CD4-positive, alpha-beta memory T cell (primary cell): ENCODE measurements around the gene ZNF346. TPM values are rescaled to one million over a fixed set of nuclear protein-coding genes. Genes with fewer than 3 reads are reported as not detected.
"Not testable (repeated sequence)": the region's sequence is repeated elsewhere in the genome, so short reads cannot be mapped to it uniquely, and the experiment has no call there.

Source experiments
- CTCF ChIA-PET: fragments of 350-600 bp; sonication (Branson Sonifier 250); formaldehyde crosslinking; loops from one replicate; lab custom pipeline; 2021; ENCODE audit warnings: inconsistent platforms; ENCODE audit not compliant: partially characterized antibody; lab: Charles Lee
- POLR2A ChIA-PET: fragments of 350-600 bp; sonication (Branson Sonifier 250); formaldehyde crosslinking; loops from one replicate; lab custom pipeline; 2021; ENCODE audit not compliant: partially characterized antibody; lab: Charles Lee
- DNase-seq, 5 donors: peaks; one replicate each; pipeline versions ENCODE4 v3.0.0 to v3.0.0-alpha.2; 2020 to 2022; ENCODE audit warnings: mixed read lengths in 1 of 5
- H3K27ac ChIP-seq: one replicate; pipeline ENCODE4 v1.7.0; 2013; ENCODE audit warnings: low read depth, low read length
- H3K27me3 ChIP-seq: 2 replicates; pipeline ENCODE4 v1.7.0; 2013; ENCODE audit warnings: mild to moderate bottlenecking, low read length, moderate library complexity; ENCODE audit not compliant: insufficient read depth
- H3K36me3 ChIP-seq: 2 replicates; pipeline ENCODE4 v1.7.0; 2013; ENCODE audit warnings: mild to moderate bottlenecking, low read length, moderate library complexity; ENCODE audit not compliant: insufficient read depth
- H3K4me1 ChIP-seq: 2 replicates; pipeline ENCODE4 v1.7.0; 2013; ENCODE audit warnings: mild to moderate bottlenecking, low read length, moderate library complexity; ENCODE audit not compliant: insufficient read depth
- H3K4me3 ChIP-seq, 2 donors: one replicate each; pipeline ENCODE4 v1.7.0; 2013; ENCODE audit warnings: low read length in 2 of 2, mild to moderate bottlenecking in 1 of 2
- H3K9me3 ChIP-seq, 2 donors: one replicate each; pipeline ENCODE4 v1.7.0; 2013; ENCODE audit warnings: low read length in 2 of 2, control low read depth in 1 of 2; ENCODE audit not compliant: control insufficient read depth in 1 of 2
- H3K27ac Mint-ChIP-seq, 7 donors: one replicate each; pipeline ENCODE4 v1.8.0; 2020 to 2021; ENCODE audit warnings: mixed read lengths in 7 of 7, mild to moderate bottlenecking in 6 of 7, inconsistent platforms in 3 of 7, moderate library complexity in 3 of 7
- H3K27me3 Mint-ChIP-seq, 2 donors: one replicate each; pipeline ENCODE4 v1.8.0; 2020 to 2021; ENCODE audit warnings: mixed read lengths in 2 of 2
- H3K36me3 Mint-ChIP-seq, 2 donors: one replicate each; pipeline ENCODE4 v1.8.0; 2020 to 2021; ENCODE audit warnings: mixed read lengths in 2 of 2, inconsistent platforms in 1 of 2, mild to moderate bottlenecking in 1 of 2
- H3K4me1 Mint-ChIP-seq, 4 donors: one replicate each; pipeline ENCODE4 v1.8.0; 2020 to 2021; ENCODE audit warnings: mixed read lengths in 4 of 4, mild to moderate bottlenecking in 1 of 4
- H3K4me3 Mint-ChIP-seq, 8 donors: one replicate each; pipeline ENCODE4 v1.8.0; 2020 to 2021; ENCODE audit warnings: mixed read lengths in 8 of 8, mild to moderate bottlenecking in 7 of 8, moderate library complexity in 6 of 8, inconsistent platforms in 3 of 8
- H3K9me3 Mint-ChIP-seq, 8 donors: one replicate each; pipeline ENCODE4 v1.8.0; 2020 to 2021; ENCODE audit warnings: mixed read lengths in 8 of 8, mild to moderate bottlenecking in 5 of 8, inconsistent platforms in 3 of 8, moderate library complexity in 1 of 8
- intact Hi-C: fragments of 100-400 bp; cut with micrococcal nuclease; formaldehyde crosslinking; loops from one replicate; pipeline ENCODE4 v1.15.1; 2023
- polyA plus RNA-seq, 2 donors: library from polyadenylated mRNA; unstranded; fragments of 300-500 nt; fragmentation: Illumina TruSeq; gene quantifications; one replicate each; pipeline ENCODE4 v1.2.3, GENCODE V29; 2021
- total RNA-seq, 2 experiments: library from RNA; stranded (reverse); gene quantifications; one replicate each; pipeline ENCODE4 v1.2.3, GENCODE V29; 2021

The ZNF346 gene
- total and polyA plus RNA-seq, 4 experiments from 2014 or later: 7.3 to 29.1 (median 21.4) TPM

DNA sequence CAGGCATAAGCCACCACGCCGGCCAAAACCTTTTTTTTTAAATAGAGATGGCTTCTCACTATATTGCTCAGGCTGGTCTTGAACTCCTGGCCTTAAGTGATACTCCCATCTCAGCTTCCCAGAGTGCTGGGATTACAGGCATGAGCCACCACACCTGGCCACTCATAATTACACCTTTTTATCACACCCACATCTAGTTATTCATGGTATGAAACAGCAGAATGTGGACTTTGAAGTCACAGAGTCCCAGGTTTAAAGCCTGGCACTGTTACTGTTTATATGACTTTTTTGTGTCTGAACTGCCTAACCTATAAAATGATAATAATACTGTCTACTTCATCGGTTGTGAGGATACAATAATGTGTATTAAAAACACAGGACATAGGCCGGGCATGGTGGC, 23.1 kb downstream of the ZNF346 start:
- Histone ChIP-seq H3K27me3 (no peaks in the 10 kb centered on the region), H3K9me3 (no peaks in the 10 kb centered on the region), H3K4me1 (no peaks in the 10 kb centered on the region), H3K36me3 (peaks cover 35% of the 10 kb centered on the region), H3K27ac (no peak overlapping the region), H3K4me3 (no peak overlapping the region)
- no peak overlapping the region for H3K27ac Mint-ChIP-seq
- POLR2A ChIA-PET: no interaction called here
- peaks cover 0 to 3% (median 0%) of the 10 kb centered on the region in 4 donors for H3K4me1 Mint-ChIP-seq
- intact Hi-C loops: no loop called here
- no peak for DNase-seq
- peaks cover 26 to 65% of the 10 kb centered on the region in 2 donors for H3K36me3 Mint-ChIP-seq
- CTCF ChIA-PET: no interaction called here
- no peaks in the 10 kb centered on the region for H3K9me3 Mint-ChIP-seq
- H3K27me3 Mint-ChIP-seq: no peaks in the 10 kb centered on the region
- no peak overlapping the region for H3K4me3 Mint-ChIP-seq

DNA sequence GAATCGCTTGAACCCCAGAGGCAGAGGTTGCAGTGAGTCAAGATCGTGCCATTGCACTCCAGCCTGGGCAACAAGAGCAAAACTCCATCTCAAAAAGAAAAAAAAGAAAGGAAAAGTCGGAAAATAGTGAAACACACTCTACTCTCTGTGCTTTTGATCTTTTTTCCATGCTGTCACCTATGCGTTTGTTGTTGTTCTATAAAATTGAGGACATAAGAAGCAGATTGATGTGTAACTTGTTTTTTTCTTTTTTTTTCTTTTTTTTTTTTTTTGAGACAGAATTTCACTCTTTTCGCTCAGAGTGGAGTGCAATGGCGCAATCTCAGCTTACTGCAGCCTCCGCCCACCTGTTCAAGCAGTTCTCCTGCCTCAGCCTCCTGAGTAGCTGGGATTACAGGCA, 26.0 kb downstream of the ZNF346 start:
- DNase-seq, H3K4me3 ChIP-seq, intact Hi-C loops, H3K9me3 ChIP-seq, H3K27me3 Mint-ChIP-seq, POLR2A ChIA-PET, H3K27me3 ChIP-seq, H3K27ac Mint-ChIP-seq, H3K4me1 ChIP-seq, H3K9me3 Mint-ChIP-seq, H3K4me1 Mint-ChIP-seq, H3K4me3 Mint-ChIP-seq, H3K27ac ChIP-seq: not testable (repeated sequence)
- peaks cover 34% of the 10 kb centered on the region for H3K36me3 ChIP-seq
- H3K36me3 Mint-ChIP-seq: peaks cover 29 to 58% of the 10 kb centered on the region in 2 donors
- CTCF ChIA-PET: interaction anchor here (0.7 kb wide), 1 partner anchor 22 kb away, joined by 3 read pairs; no protein-coding TSS in a partner anchor

DNA sequence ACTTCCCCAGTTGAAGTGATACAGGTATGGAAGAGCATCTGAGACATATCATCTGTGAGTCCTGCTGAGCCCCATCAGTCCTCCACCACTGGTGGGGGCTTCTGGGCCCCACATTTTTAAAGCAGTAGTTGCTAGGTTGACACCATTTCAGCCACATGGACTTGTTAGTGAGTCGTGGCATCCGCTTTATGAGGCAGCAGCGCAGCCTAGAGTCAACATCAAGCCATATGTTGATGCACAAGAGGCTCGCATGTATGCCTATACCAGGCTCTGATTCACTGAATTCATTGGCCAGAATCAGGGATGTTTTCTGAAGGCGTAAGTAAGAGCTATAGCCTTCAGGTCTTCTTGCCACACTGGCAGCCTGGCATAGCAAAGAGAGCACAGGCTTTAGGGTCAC, 26.8 kb downstream of the ZNF346 start:
- no peak for DNase-seq
- intact Hi-C loops: no loop called here
- CTCF ChIA-PET: interaction anchor here (0.7 kb wide), 1 partner anchor 21 kb away, joined by 3 read pairs; no protein-coding TSS in a partner anchor
- peaks cover 32 to 54% of the 10 kb centered on the region in 2 donors for H3K36me3 Mint-ChIP-seq
- POLR2A ChIA-PET: no interaction called here
- H3K9me3 Mint-ChIP-seq: no peaks in the 10 kb centered on the region
- no peaks in the 10 kb centered on the region for H3K4me1 ChIP-seq
- H3K27ac Mint-ChIP-seq: no peak overlapping the region
- peaks cover 32% of the 10 kb centered on the region for H3K36me3 ChIP-seq
- H3K27me3 ChIP-seq: no peaks in the 10 kb centered on the region
- no peaks in the 10 kb centered on the region for H3K9me3 ChIP-seq
- H3K27ac ChIP-seq: no peak overlapping the region
- H3K4me1 Mint-ChIP-seq: peaks cover 0 to 3% (median 0%) of the 10 kb centered on the region in 4 donors
- no peak overlapping the region for H3K4me3 Mint-ChIP-seq
- no peak overlapping the region for H3K4me3 ChIP-seq
- H3K27me3 Mint-ChIP-seq: no peaks in the 10 kb centered on the region

DNA sequence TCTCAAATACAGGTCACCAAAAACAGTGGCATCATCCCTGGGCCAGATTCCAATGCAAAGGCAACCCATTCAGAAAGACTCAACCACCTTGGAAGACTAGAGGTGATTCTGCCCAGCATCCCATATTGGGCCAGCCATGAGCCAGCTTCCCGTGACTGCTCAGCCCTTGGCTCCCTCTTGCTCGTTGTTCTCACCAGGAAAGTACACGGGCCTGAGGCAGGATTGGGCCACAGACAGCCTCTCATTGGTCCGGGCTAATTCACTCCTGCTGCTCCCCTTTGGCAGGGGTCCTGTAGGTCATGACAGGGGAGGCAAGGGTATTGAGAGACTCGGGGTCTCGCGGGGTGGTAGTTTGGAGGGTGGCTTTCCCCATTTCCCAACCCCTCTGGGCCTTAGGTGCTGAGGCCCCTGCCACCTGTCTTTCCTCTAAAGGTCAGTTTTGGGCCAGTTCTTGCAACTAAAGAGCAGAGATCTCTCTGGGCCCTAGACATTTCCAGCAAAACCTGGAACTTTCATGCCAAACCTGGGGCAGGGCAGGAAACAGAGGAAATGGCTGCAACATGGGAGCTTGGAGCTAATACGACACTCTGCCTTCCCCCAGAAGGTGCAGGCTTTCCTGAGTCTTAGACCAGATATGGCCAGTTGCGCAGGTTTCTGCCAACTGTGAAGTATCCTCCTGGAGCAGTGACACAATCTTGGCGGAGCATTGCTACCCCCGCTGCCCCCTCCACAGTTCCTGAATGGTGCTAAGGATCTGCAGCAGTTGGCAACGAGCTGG, 42.2 kb downstream of the ZNF346 start:
- POLR2A ChIA-PET: no interaction called here
- no peaks in the 10 kb centered on the region for H3K4me1 Mint-ChIP-seq
- intact Hi-C loops: no loop called here
- no peak overlapping the region for H3K27ac ChIP-seq
- H3K4me3 ChIP-seq: no peak overlapping the region
- no peaks in the 10 kb centered on the region for H3K9me3 Mint-ChIP-seq
- no peaks in the 10 kb centered on the region for H3K4me1 ChIP-seq
- no peak overlapping the region for H3K4me3 Mint-ChIP-seq
- CTCF ChIA-PET: interaction anchor here (1.9 kb wide), 1 partner anchor 9 kb away, joined by 10 read pairs; no protein-coding TSS in a partner anchor
- no peaks in the 10 kb centered on the region for H3K27me3 Mint-ChIP-seq
- H3K27me3 ChIP-seq: no peaks in the 10 kb centered on the region
- H3K36me3 Mint-ChIP-seq: peaks cover 21 to 49% of the 10 kb centered on the region in 2 donors
- no peaks in the 10 kb centered on the region for H3K9me3 ChIP-seq
- H3K36me3 ChIP-seq: peaks cover 23% of the 10 kb centered on the region
- no peak for DNase-seq
- H3K27ac Mint-ChIP-seq: no peak overlapping the region

DNA sequence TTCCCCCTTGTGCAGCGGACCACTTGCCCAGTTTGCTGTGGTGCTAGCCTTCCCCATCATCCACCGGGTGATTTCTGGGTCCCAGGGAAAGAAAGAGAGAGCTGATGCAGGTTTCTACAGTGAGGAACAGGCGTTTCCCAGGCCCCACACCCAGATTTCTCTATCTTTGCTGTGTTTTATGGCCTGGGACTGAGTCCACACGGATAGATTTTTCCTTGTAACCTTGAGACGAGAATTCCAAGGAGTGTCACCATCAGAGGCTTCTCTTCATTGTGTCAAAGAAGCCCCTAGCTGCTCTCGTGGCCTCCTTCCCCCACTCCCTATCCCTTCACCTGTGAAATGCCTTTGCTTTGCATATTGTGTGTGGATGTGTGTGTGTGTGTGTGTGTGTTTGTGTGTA, 43.0 kb downstream of the ZNF346 start:
- no peaks in the 10 kb centered on the region for H3K27me3 Mint-ChIP-seq
- Histone ChIP-seq H3K4me3 (no peak overlapping the region), H3K27me3 (no peaks in the 10 kb centered on the region), H3K9me3 (no peaks in the 10 kb centered on the region), H3K27ac (no peak overlapping the region), H3K36me3 (peaks cover 23% of the 10 kb centered on the region), H3K4me1 (no peaks in the 10 kb centered on the region)
- peak overlapping the region in 2 of 7 donors; percentile 53 to 61 for H3K27ac Mint-ChIP-seq
- DNase-seq: no peak
- H3K4me3 Mint-ChIP-seq: no peak overlapping the region
- CTCF ChIA-PET: interaction anchor here (0.9 to 1.9 kb wide), 2 partner anchors 8 to 47 kb away, joined by 3 to 10 read pairs; no protein-coding TSS in a partner anchor
- H3K36me3 Mint-ChIP-seq: peaks cover 19 to 46% of the 10 kb centered on the region in 2 donors
- intact Hi-C loops: no loop called here
- POLR2A ChIA-PET: no interaction called here
- H3K9me3 Mint-ChIP-seq: no peaks in the 10 kb centered on the region
- no peaks in the 10 kb centered on the region for H3K4me1 Mint-ChIP-seq

GRCh38 chr5:177066224-177066623, 43.7 kb downstream of the ZNF346 start:
- Mint-ChIP-seq H3K9me3 (no peaks in the 10 kb centered on the region), H3K4me3 (no peak overlapping the region), H3K36me3 (peaks cover 19 to 46% of the 10 kb centered on the region in 2 donors), H3K4me1 (no peaks in the 10 kb centered on the region), H3K27ac (peak overlapping the region in 1 of 7 donors; percentile 48), H3K27me3 (no peaks in the 10 kb centered on the region)
- ChIA-PET CTCF (interaction anchor here (0.9 kb wide), 1 partner anchor 46 kb away, joined by 3 read pairs; no protein-coding TSS in a partner anchor), POLR2A (no interaction called here)
- Histone ChIP-seq H3K36me3 (peaks cover 23% of the 10 kb centered on the region), H3K9me3 (no peaks in the 10 kb centered on the region), H3K4me1 (no peaks in the 10 kb centered on the region), H3K27me3 (no peaks in the 10 kb centered on the region), H3K4me3 (no peak overlapping the region), H3K27ac (no peak overlapping the region)
- intact Hi-C loops: no loop called here
- no peak for DNase-seq

DNA sequence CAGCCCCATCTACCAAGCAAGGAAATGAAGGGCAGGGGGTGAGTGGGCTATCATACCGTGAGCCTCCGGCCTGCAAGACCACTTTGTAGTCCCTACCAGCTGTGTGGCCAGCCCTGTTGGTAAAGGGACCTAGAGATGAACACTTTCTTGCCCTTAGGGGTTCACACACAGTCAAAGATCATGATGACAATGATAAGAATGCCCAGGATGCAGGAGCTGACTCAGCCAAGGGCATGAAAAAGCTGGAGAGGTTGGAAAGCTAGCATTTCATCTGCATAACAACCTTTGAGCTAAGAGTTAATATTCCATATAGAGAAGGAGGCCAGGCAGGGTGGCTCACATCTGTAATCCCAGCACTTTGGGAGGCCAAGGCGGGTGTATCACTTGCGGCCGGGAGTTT, 45.0 kb downstream of the ZNF346 start:
- H3K4me1 ChIP-seq: no peaks in the 10 kb centered on the region
- Mint-ChIP-seq H3K36me3 (peaks cover 10 to 44% of the 10 kb centered on the region in 2 donors), H3K4me3 (no peak overlapping the region), H3K4me1 (peaks cover 4 to 5% (median 4%) of the 10 kb centered on the region in 4 donors), H3K27ac (no peak overlapping the region), H3K9me3 (no peaks in the 10 kb centered on the region), H3K27me3 (no peaks in the 10 kb centered on the region)
- H3K4me3 ChIP-seq: no peak overlapping the region
- POLR2A ChIA-PET: no interaction called here
- intact Hi-C loops: no loop called here
- DNase-seq: no peak
- H3K9me3 ChIP-seq: no peaks in the 10 kb centered on the region
- no peak overlapping the region for H3K27ac ChIP-seq
- CTCF ChIA-PET: interaction anchor here (8.2 kb wide), 1 partner anchor 44 kb away, joined by 93 read pairs; no protein-coding TSS in a partner anchor
- H3K27me3 ChIP-seq: no peaks in the 10 kb centered on the region
- peaks cover 18% of the 10 kb centered on the region for H3K36me3 ChIP-seq
